Activated T-helper 1 cell treated with Interleukin-2 at 50 U/mL for 16 hours (primary cell): Measurements from ENCODE around the gene URM1.

Source experiments
- DNase-seq: peaks from one replicate; pipeline ENCODE4 v3.0.0-alpha.2; 2020; ENCODE audit warnings: low read depth

The URM1 gene

GRCh38 chr9:128385496-128386460 lies 14.6 kb downstream of the URM1 start:
- no peak for DNase-seq

GRCh38 chr9:128388150-128388549 lies 17.0 kb downstream of the URM1 start:
- no peak for DNase-seq

DNA sequence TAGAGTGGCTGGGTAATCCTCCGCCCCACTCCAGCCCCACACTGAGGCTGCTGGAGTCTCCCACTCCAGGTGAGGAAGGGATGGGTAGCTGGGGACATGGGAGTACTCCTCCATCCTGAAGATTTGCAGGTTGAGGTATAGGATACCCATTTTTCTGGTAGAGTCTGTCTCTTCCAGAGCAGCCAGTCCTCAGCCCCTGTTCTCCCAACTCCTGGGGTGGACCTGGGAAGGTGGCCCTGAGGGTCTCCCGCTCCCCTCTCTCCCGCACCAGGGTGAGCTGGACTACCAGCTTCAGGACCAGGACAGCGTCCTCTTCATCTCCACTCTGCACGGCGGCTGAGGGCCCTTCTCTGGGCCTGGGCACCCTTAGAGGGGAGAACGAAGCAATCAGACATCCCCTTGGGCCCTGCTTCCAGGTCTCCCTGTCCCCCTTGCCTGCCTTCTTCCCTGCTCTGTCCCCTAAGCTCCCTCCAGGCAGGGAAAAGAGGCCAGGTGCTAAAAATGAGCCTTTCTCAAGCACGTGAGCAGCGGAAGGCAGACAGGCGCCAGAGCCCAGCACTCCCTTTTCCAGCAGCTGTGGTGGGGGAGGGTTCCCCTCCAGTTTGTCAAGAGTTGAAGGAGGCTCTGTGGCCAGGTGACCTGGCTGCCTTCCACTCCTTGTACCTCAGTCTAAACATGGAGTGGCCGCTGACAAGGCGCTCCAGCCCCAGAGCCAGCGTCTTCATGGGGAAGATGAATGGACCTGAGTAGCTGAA lies 18.4 kb downstream of the URM1 start:
- no peak for DNase-seq

- no peak for DNase-seq
Measured at GRCh38 chr9:128390150-128390812, 19.1 kb downstream of the URM1 start.

GRCh38 chr9:128390813-128391711 lies 19.9 kb downstream of the URM1 start:
- no peak for DNase-seq

GRCh38 chr9:128391956-128392301 lies 20.8 kb downstream of the URM1 start:
- DNase-seq = no peak

GRCh38 chr9:128392302-128393144 lies 21.3 kb downstream of the URM1 start:
- DNase-seq = no peak

- DNase-seq = no peak
Measured at GRCh38 chr9:128393145-128393775, 22.1 kb downstream of the URM1 start.

DNA sequence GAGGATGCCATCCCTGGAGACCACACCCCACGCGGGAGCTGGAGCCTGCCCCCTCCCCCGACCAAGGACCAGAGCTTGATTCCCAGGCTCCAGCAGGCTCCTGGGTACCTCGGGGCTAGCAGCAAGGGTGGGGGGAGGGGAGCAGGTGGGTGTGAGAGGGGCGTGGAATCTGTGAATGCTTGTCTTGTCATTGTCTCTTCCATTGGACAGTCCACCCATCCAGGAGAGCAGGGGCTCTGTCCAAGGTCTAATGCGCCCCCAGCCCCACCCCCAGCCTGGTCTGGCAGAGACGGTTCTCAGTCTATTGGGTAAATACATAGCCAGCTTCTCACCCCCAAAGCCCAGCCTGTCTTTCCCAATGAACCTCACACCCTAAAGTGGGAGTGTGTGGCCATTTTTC lies 22.8 kb downstream of the URM1 start:
- no peak for DNase-seq

GRCh38 chr9:128394379-128395168 lies 23.4 kb downstream of the URM1 start:
- DNase-seq = no peak

GRCh38 chr9:128396970-128397613 lies 25.9 kb downstream of the URM1 start:
- DNase-seq = no peak

DNA sequence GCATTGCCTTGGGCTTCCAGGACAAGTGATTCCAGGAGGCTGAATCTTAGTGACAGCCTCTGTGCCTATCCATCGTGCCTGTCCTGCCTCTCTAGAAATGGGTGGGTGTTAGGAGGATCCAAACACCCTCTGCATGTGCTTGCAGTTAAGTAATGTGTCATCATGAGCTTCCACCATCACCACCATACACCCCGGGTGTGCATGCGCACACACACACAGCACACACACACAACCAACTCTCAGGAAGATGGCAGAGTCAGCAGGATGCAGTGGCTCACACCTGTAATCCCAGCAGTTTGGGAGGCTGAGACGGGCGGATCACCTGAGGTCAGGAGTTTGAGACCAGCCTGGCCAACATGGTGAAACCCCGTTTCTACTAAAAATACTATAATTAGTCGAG lies 26.7 kb downstream of the URM1 start:
- no peak for DNase-seq

GRCh38 chr9:128399861-128400260 lies 28.7 kb downstream of the URM1 start:
- DNase-seq = no peak

DNA sequence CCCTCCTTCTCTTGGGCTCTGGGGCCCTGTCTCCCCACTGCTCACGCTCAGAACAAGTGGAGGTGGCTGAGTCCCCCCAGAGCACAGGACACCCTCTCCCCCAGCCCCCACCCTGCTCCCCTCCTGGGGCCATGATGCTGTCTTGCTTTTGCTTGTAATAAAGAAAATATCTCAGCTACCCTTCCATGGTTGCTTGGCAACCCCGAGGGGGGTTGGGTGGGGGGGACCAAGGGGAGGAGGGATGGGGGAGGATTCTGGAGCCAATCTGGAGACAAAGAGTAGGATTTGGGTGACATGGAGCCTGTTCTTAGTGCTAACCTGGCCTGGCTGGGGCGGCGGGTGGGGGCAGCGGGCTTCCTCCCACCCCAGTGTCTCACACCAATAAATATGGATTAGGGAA lies 33.4 kb downstream of the URM1 start:
- DNase-seq = no peak

GRCh38 chr9:128405077-128405779 lies 34.1 kb downstream of the URM1 start:
- DNase-seq = no peak

GRCh38 chr9:128405780-128406171 lies 34.6 kb downstream of the URM1 start:
- DNase-seq = no peak

GRCh38 chr9:128406848-128407391 lies 35.7 kb downstream of the URM1 start:
- no peak for DNase-seq

GRCh38 chr9:128408963-128409431 lies 37.8 kb downstream of the URM1 start:
- DNase-seq = no peak
